HCT116 (cell line): ENCODE data around the gene PRLH. TPM values are rescaled to one million over a fixed set of nuclear protein-coding genes. Genes with fewer than 3 reads are reported as not detected.

Experiments used
- ATAC-seq: fragments of 200-7000 bp; cut with Tn5 transposase; 2 replicates; pipeline ENCODE4 v1.9.1; 2020; ENCODE audit warnings: mild to moderate bottlenecking, moderate library complexity
- BruUV-seq: library from RNA; stranded (reverse); fragments of 400-500 nt; replicated peaks from 2 replicates; lab custom pipeline; 2021; lab: Mats Ljungman, UMichigan
- CTCF ChIA-PET: fragments of 300-600 bp; sonication (Branson Sonifier 250); formaldehyde crosslinking; loops from one replicate; lab custom pipeline; 2021; ENCODE audit warnings: antibody characterized with exemption; lab: Charles Lee
- POLR2A ChIA-PET: fragments of 300-600, 350-600 bp; sonication (Branson Sonifier 250); formaldehyde crosslinking; loops from one replicate; lab custom pipeline; 2021; ENCODE audit warnings: antibody characterized with exemption; lab: Charles Lee
- RAD21 ChIA-PET, 2 experiments: fragments of 300-600 bp; sonication (Branson Sonifier 250); formaldehyde crosslinking; loops; one replicate each; lab custom pipeline; 2023; ENCODE audit warnings: low total read pairs in 2 of 2; ENCODE audit not compliant: uncharacterized antibody in 2 of 2, unreplicated experiment in 2 of 2, low non-redundant PET in 1 of 2; lab: Charles Lee
- DNase-seq: peaks from one replicate; pipeline ENCODE4 v3.0.0-alpha.2; 2010; ENCODE audit warnings: low read depth, low spot score
- H2AFZ ChIP-seq: fragments of 200-600 bp; shearing (Covaris generic), sonication (generic); 2 replicates; pipeline ENCODE4 v1.6.1; 2017; ENCODE audit warnings: low read depth, mixed run types, mixed read lengths, antibody characterized with exemption, low read length; ENCODE audit not compliant: poor library complexity, severe bottlenecking
- H3K27ac ChIP-seq: 2 replicates; pipeline ENCODE4 v1.5.1; 2012; ENCODE audit warnings: low read depth, low read length
- H3K27me3 ChIP-seq: fragments of 200-600 bp; sonication (generic); 2 replicates; pipeline ENCODE4 v1.6.1; 2016; ENCODE audit warnings: mixed run types, low read length, mixed read lengths; ENCODE audit not compliant: insufficient read depth
- H3K36me3 ChIP-seq, 2 experiments: fragments of 200-500 bp in 1 of 2; fragments of 200-600 bp in 1 of 2; sonication (Bioruptor generic) in 1 of 2; sonication (generic) in 1 of 2; 2 replicates each; pipeline versions ENCODE4 v1.5.1 to v1.6.1; 2014 to 2016; ENCODE audit warnings: low read length in 2 of 2, inconsistent platforms in 1 of 2, mixed read lengths in 1 of 2, mixed run types in 1 of 2; ENCODE audit not compliant: insufficient read depth in 2 of 2, control insufficient read depth in 1 of 2
- H3K4me1 ChIP-seq, 2 experiments: fragments of 200-600 bp in 1 of 2; sonication (generic) in 1 of 2; 2 replicates each; pipeline versions ENCODE4 v1.5.1 to v1.6.1; 2012 to 2017; ENCODE audit warnings: low read length in 2 of 2, inconsistent platforms in 1 of 2, mild to moderate bottlenecking in 1 of 2, mixed read lengths in 1 of 2, mixed run types in 1 of 2, moderate library complexity in 1 of 2; ENCODE audit not compliant: insufficient read depth in 2 of 2, control insufficient read depth in 1 of 2
- H3K4me2 ChIP-seq: fragments of 200-600 bp; sonication (generic); 2 replicates; pipeline ENCODE4 v1.6.1; 2017; ENCODE audit warnings: mixed run types, low read length, mixed read lengths
- H3K4me3 ChIP-seq, 2 experiments: fragments of 200-600 bp in 1 of 2; sonication (generic) in 1 of 2; replicated peaks in 1 of 2; 2 replicates each; pipeline ENCODE4 v1.5.1; 2011 to 2016; ENCODE audit warnings: low read length in 2 of 2, control low read depth in 1 of 2, low read depth in 1 of 2, mild to moderate bottlenecking in 1 of 2, mixed read lengths in 1 of 2, mixed run types in 1 of 2
- H3K79me2 ChIP-seq: fragments of 200-600 bp; sonication (generic); 2 replicates; pipeline ENCODE4 v1.6.1; 2017; ENCODE audit warnings: mild to moderate bottlenecking, mixed run types, low read length, moderate library complexity, mixed read lengths; ENCODE audit not compliant: insufficient read depth
- H3K9ac ChIP-seq: fragments of 200-600 bp; sonication (generic); 2 replicates; pipeline ENCODE4 v1.6.1; 2016; ENCODE audit warnings: low read length, mixed read lengths
- H3K9me2 ChIP-seq: fragments of 200-600 bp; sonication (generic), shearing (Covaris generic); 2 replicates; pipeline ENCODE4 v1.6.1; 2017; ENCODE audit warnings: mixed run types, mild to moderate bottlenecking, moderate library complexity; ENCODE audit not compliant: insufficient read depth
- H3K9me3 ChIP-seq, 2 experiments: fragments of 200-500 bp in 1 of 2; fragments of 200-600 bp in 1 of 2; sonication (Bioruptor generic) in 1 of 2; sonication (generic) in 1 of 2; 2 replicates each; pipeline ENCODE4 v1.6.1; 2014 to 2017; ENCODE audit warnings: low read length in 2 of 2, mixed read lengths in 2 of 2, inconsistent platforms in 1 of 2, low read depth in 1 of 2, mild to moderate bottlenecking in 1 of 2, mixed run types in 1 of 2, moderate library complexity in 1 of 2; ENCODE audit not compliant: control insufficient read depth in 1 of 2, insufficient read depth in 1 of 2
- H4K20me1 ChIP-seq: fragments of 200-600 bp; sonication (generic), shearing (Covaris generic); 2 replicates; pipeline ENCODE4 v1.6.1; 2017; ENCODE audit warnings: mixed run types, mild to moderate bottlenecking, moderate library complexity; ENCODE audit not compliant: insufficient read depth
- CEBPB ChIP-seq: IDR thresholded peaks from 2 replicates; pipeline ENCODE4 v1.6.1; 2012; ENCODE audit warnings: low read depth
- CTCF ChIP-seq, 3 experiments: fragments of 200-600 bp in 1 of 3; sonication (generic) in 1 of 3; IDR thresholded peaks in 2 of 3; conservative IDR thresholded peaks in 1 of 3; 2 replicates each; pipeline ENCODE4 v1.5.1; 2012 to 2017; ENCODE audit warnings: low read depth in 2 of 3, low read length in 2 of 3, antibody characterized with exemption in 1 of 3, borderline replicate concordance in 1 of 3, control low read depth in 1 of 3, mild to moderate bottlenecking in 1 of 3, mixed read lengths in 1 of 3, mixed run types in 1 of 3, moderate library complexity in 1 of 3; ENCODE audit not compliant: insufficient read depth in 1 of 3
- ELF1 ChIP-seq: IDR thresholded peaks from 2 replicates; pipeline ENCODE4 v1.6.1; 2012; ENCODE audit warnings: low read depth, borderline replicate concordance
- EZH2phosphoT487 ChIP-seq: fragments of 200-600 bp; IDR thresholded peaks from 2 replicates; pipeline ENCODE4 v1.6.1; 2018; ENCODE audit warnings: antibody characterized with exemption, borderline replicate concordance
- FOSL1 ChIP-seq: IDR thresholded peaks from 2 replicates; pipeline ENCODE4 v1.6.1; 2012; ENCODE audit warnings: low read depth
- JUND ChIP-seq: IDR thresholded peaks from 2 replicates; pipeline ENCODE4 v1.6.1; 2012
- POLR2A ChIP-seq: IDR thresholded peaks from 2 replicates; pipeline ENCODE4 v1.7.0; 2011; ENCODE audit warnings: borderline replicate concordance; ENCODE audit not compliant: insufficient read depth, insufficient read length; ENCODE audit errors: extremely low read depth
- RAD21 ChIP-seq: IDR thresholded peaks from 2 replicates; pipeline ENCODE4 v1.6.1; 2012; ENCODE audit warnings: low read depth, mild to moderate bottlenecking
- REST ChIP-seq: IDR thresholded peaks from 2 replicates; pipeline ENCODE4 v1.6.1; 2012; ENCODE audit warnings: low read depth
- SP1 ChIP-seq: IDR thresholded peaks from 2 replicates; pipeline ENCODE4 v1.6.1; 2012; ENCODE audit warnings: low read depth
- SRF ChIP-seq: IDR thresholded peaks from 2 replicates; pipeline ENCODE4 v1.6.1; 2012; ENCODE audit warnings: low read depth
- TCF7L2 ChIP-seq: IDR thresholded peaks from 2 replicates; pipeline ENCODE4 v1.7.0; 2011; ENCODE audit warnings: borderline replicate concordance, inconsistent platforms; ENCODE audit not compliant: insufficient read depth, insufficient read length; ENCODE audit errors: extremely low read depth
- ZBTB33 ChIP-seq: IDR thresholded peaks from 2 replicates; pipeline ENCODE4 v1.6.1; 2011; ENCODE audit warnings: mild to moderate bottlenecking, low read length, moderate library complexity; ENCODE audit not compliant: insufficient replicate concordance; ENCODE audit errors: extremely low read depth
- ZFX ChIP-seq: fragments of 450-650 bp; IDR thresholded peaks from 2 replicates; pipeline ENCODE4 v1.6.1; 2017
- intact Hi-C: fragments of 100-400 bp; cut with micrococcal nuclease; formaldehyde crosslinking; loops from 2 replicates; pipeline ENCODE4 v1.10.0; 2022
- total RNA-seq: library from RNA; stranded (reverse); gene quantifications from one replicate; pipeline ENCODE4 v1.2.1, GENCODE V29; 2021; ENCODE audit not compliant: unreplicated experiment

The PRLH gene
- total RNA-seq, 1 experiment from 2014 or later, result not detected

GRCh38 chr2:237556773-237557632 lies 9.4 kb upstream of the PRLH start:
- no peaks in the 10 kb centered on the region for H3K79me2 ChIP-seq
- H3K4me3 ChIP-seq, result no peak overlapping the region
- ChIA-PET RAD21 (no interaction called here), POLR2A (no interaction called here), CTCF (no interaction called here)
- H3K36me3 ChIP-seq, result peaks cover 9 to 31% of the 10 kb centered on the region in 2 experiments
- no peak overlapping the region for H3K4me2 ChIP-seq
- no peak overlapping the region for H3K9ac ChIP-seq
- no peaks in the 10 kb centered on the region for H3K4me1 ChIP-seq
- no peaks in the 10 kb centered on the region for H3K9me2 ChIP-seq
- TF ChIP-seq TCF7L2 (no peak), REST (no peak), ZFX (no peak), SRF (no peak), ZBTB33 (no peak), POLR2A (no peak), EZH2phosphoT487 (no peak), RAD21 (no peak), CTCF (IDR thresholded peaks at IDR 0.05 in 2 of 3, conservative IDR thresholded peaks at IDR 0.05 in 1 of 3; ENCODE audit: borderline replicate concordance in 1 of 3, insufficient read depth in 1 of 3, low read depth in 2 of 3, low read length in 2 of 3) (no peak), FOSL1 (no peak), CEBPB (no peak), SP1 (no peak), ELF1 (no peak), JUND (no peak)
- H2AFZ ChIP-seq, result no peak overlapping the region
- H4K20me1 ChIP-seq, result no peaks in the 10 kb centered on the region
- ATAC-seq, result no peak
- DNase-seq, result no peak
- H3K9me3 ChIP-seq, result peaks cover 11 to 14% of the 10 kb centered on the region in 2 experiments; a peak in 3 of 4 replicates
- H3K27ac ChIP-seq, result no peak overlapping the region
- no peaks in the 10 kb centered on the region for H3K27me3 ChIP-seq
- intact Hi-C loops, result no loop called here
- no TSS peak for BruUV-seq
